ENCODE results near the gene ADCY10.

DNA sequence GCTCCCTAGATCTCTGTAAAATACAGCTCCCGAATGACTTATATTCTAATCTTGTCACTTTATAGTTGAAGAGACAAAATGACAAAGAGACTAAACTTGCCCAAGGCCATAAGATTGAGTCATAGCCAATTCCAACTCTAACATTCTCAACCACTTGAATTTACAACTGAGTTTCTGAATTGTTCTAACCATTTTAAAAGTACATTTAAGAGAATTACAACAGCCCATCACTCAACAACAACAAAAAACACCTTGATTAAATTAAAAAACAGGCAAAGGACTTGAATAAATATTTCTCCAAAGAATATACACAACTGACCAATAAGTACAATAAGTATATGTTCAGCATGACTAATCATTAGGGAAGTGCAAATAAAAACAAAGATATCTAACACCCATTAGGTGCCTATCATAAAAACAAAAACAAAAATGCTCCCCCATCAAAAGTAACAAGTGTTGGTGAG lies 8.7 kb upstream of the ADCY10 start:
- TF ChIP-seq POLR2A (IDR thresholded peaks at IDR 0.05; ENCODE audit: low read length) (no peak), GATA1 (IDR thresholded peaks at IDR 0.05; ENCODE audit: low read depth, low read length) (no peak)
